Activated naive CD4-positive, alpha-beta T cell (primary cell): ENCODE data around the gene CACNG7.

Source experiments
- DNase-seq, 4 experiments: peaks; one replicate each; lab custom pipeline; 2025; lab: John Stamatoyannopoulos, UW

The CACNG7 gene

DNA sequence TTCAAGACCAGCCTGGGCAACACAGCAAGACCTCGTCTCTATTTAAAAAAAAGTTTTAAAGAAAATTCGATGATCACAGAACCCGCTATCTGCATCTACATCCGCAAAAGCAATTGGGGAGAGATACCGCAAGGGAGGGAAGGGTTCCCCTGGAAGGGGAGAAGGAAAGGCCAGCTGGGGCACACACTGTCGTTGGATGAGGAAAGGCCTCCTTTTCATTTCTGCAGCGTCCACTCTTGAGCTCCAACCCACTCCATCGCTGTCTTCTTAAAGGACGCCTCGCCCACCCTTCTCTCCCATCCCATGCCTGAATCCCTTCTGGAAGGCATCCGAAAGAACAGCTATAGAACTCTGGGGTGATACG lies 30.3 kb upstream of the CACNG7 start:
- DNase-seq, result no peak

DNA sequence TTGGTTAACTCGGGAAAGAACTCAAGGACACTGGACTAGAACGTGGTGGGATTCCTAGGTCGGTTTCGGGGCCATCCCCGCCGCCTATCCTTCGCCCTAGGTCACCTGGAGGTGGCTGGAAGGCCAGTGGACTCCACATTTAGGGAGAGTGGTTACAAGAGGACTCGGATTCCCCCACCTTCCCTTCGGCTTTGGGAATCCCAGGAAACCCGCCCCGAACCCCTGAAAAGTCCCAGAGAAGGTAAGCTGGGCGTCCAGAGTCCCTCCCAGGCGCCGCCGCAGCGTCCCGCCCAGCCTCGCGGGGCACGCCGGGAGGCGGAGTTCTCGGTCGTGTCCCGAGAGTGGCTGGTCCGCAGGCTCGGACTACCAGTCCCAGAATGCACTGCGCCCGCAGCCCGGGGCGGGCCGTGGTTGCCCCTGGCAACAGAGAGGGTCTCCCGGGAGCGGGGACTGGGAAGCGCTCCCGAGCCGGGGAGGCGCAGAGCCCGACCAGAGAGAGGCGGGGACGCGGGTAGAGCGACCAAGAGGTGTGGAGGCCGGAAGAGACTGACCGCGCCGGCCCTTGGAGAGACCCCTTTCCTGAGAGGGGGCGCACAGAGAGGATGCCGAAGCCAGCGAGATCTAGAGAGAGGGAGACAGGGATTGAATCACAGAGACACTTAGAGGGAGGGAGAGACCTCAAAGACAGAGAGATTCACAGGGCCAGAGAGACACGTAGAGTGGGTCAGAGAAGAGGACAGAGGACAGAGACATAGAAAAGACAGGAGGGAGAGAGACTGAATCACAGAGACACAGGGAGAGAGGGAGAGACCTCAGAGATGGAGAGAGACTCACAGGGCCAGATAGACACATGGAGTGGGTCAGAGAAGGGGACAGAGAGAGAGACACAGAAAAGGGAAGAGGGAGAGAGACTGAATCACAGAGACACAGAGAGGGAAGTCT lies 29.7 kb upstream of the CACNG7 start:
- DNase-seq, result peak; percentile 27 to 82 (median 56)

DNA sequence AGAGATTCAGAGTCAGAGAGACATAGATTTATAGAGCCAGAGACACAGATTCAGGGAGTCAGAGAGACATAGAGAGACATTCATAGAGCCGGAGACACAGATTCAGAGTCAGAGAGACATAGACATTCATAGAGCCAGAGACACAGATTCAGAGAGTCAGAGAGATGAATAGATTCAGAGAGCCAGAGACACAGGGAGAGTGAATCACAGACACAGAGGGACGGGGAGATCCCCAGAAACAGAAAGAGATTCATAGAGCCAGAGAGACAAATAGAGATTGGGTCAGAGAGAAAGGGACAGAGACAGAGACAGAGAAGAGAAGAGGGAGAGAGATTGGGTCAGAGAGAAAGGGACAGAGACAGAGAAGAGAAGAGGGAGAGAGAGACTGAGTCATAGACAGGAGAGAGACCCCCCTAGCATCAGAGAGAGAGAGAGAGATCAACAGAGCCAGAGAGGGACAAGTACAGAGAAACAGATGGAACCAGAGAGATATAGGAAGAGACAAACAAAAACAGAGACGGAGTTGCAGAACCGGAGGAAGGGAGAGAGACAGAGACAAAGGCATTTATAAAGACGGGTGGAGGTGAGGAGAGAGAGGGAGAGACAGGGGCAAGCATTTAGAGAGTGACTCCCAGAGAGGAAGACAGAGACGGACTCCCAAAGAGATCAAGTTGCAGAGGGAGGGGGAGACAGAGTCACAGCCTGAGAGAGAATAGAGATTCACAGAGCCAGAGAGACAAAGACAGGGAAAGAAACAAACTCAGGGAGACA lies 28.2 kb upstream of the CACNG7 start:
- DNase-seq, result no peak

DNA sequence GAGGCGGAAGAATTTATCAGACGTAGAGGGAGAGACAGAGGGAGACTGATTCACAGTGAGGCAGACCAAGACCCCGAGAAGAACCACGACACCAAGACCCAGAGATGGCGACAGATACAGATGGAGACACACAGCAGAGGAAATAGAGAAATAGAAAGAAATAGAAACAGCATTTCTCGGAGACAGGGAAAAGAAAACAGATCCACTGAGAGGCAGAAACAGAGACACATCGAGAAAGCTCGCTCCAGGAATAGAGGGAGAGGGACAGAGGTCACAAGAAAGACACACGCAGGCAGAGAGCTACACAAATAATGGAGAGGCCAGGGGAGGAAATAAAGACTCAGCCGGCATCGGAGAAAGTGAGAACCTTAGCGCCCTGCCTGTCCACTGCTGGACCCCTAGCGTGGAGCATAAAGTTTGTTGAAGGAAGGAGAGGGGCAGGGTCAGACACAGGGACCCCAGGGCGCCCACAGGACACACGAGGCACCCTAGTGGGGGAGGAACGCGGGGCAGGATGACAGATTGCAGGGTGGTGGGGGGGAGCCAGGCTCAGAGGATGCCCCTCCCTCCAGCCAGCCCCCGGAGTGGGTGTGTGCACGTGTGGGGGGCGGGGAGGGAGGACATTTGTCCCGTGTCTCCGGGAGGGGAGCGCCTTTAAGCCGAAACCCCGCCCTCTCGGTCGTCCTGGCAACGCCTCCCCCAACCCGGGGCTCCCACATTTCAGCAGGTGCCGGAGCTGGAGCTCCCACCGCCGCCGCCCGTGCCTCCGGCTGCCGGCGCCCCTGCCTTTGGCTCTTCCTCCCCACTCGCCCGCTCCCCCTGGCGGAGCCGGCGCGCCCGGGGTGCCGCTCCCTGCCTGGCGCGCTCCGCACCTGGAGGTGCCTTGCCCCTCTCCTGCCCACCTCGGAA lies 27.3 kb upstream of the CACNG7 start, which contains the start of gene PRKCG:
PRKCG (plus strand) TSS at position 716 of the 909 bp plus-strand sequence. CDS start 298 bp downstream, outside the sequence.
- DNase-seq, result peak in 2 of 4 experiments; percentile 27 to 61

DNA sequence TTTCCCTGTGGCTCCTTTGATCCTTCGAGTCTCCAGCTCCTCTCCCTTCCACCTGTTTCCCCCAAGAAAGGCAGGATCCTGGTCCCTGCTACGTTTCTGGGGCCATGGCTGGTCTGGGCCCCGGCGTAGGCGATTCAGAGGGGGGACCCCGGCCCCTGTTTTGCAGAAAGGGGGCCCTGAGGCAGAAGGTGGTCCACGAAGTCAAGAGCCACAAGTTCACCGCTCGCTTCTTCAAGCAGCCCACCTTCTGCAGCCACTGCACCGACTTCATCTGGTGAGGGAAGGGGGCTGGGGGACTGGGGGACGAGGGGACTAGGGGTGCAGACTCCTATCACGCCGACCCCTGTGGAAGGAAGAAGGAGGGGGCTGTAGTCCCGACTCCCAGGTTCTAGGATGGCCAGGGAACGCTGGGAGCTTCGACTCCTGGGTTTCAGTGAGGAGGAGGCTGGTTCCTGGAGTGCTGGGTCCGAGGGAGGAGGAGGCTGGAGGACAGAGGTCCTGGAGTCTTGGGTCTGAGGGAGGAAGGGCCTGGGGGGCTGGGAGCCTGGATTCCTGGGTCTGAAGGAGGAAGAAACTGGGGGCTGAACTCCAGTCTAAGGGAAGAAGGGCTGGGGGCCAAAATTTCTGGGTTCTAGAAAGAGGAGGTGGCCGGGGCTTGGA lies 26.6 kb upstream of the CACNG7 start:
- no peak for DNase-seq

DNA sequence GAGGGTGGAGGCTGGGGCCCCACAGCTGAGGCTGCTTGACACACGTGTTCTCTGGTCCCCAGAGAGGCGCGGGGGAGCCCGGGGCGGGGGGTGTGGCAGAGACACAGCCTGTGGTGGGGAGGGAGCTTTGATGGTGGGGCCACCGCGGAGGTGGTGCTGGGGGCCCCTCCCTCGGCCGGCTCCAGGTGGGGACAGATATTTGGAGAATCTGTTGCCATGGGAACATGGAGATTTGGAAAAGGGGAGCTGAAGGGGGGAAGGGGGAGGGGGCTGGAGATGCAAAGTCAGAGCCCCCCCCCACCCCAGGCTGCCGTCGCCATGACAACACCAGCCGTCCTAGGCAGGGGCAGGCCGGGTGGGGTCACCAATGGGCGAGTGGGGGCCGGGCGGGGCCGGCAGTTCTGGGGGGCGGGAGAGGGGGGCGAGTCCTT lies 25.8 kb upstream of the CACNG7 start:
- DNase-seq, result peak in 1 of 4 experiments; percentile 24

DNA sequence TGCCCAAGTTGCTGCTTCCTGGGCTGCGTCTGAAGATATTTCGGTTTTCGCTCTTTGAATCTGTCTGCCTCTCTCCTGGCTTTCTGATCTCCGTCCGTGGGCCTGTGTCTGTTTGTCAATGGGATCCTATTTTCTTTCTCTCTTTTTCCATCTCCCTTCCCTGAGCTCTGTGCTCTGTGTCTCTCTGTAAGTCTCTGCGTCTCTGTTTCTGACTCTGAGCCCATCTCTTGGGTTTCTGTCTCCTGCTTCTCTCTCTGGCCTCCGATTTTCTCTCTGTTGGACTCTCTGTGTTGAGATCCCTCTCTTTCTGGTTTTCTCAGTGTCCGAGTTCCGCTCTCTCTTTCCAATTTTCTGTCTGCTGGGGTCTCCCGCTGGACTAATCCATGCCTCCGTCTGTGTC lies 25.3 kb upstream of the CACNG7 start:
- no peak for DNase-seq

DNA sequence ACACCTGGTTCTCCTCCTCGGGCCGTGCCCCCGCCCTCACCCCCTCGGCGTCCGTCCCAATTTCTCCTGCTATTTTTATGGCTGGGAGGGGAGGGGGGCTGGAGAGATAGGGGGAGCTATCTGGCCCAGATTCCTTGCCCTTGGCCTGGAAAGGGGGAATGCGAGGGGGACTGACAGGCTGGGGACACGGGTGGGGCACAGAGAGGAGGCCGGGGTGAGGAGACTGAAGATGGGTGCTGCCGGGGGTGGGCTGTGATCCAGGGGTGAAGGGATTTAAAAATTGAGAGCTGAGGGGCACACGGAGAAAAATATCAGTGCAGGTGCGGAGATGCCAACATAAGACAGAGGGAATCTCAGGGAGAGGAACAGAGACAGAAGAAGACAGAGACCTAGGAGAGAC lies 24.8 kb upstream of the CACNG7 start:
- DNase-seq, result no peak

DNA sequence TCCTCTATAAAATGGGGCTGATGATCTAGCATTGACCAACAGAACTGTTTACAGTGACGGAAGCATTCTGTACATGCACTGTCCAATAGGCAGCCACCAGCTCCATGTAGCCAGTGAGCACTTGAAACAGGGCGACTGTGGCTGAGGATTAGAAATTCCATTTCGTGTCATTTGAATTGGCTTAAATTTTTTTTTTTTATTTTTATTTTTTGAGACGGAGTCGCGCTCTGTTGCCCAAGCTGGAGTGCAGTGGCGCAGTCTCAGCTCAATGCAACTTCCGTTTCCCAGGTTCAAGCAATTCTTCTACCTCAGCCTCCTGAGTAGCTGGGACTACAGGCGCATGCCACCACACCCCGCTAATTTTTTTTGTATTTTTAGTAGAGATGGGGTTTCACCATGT lies 24.0 kb upstream of the CACNG7 start:
- DNase-seq, result no peak

DNA sequence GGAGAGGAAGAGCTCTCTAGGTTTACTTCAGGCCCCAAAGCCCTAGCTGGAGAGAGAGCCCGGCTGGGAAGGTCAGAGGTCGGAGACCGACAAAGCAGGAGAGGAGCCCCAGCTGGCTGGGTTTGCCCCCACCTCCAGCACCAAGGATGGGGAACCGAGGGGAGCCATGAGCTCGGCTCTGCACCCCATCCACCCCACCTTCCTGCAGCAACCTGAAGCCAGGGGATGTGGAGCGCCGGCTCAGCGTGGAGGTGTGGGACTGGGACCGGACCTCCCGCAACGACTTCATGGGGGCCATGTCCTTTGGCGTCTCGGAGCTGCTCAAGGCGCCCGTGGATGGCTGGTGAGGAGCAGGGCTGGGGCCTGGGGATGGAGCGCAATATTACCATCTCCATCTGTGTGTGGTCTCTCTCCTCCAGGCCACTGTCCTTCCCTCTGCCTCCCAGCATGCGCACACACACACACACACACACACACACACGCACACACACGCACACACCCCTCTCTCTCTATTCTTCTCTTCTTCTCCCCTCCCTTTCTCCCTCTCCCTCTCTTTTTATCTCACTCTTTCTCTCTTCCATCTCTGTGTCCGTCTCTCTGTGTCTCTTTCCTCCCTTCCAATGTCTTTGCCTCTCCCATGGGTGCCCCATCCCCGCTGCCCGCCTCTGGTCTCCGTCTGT lies 16.6 kb upstream of the CACNG7 start:
- DNase-seq, result no peak

DNA sequence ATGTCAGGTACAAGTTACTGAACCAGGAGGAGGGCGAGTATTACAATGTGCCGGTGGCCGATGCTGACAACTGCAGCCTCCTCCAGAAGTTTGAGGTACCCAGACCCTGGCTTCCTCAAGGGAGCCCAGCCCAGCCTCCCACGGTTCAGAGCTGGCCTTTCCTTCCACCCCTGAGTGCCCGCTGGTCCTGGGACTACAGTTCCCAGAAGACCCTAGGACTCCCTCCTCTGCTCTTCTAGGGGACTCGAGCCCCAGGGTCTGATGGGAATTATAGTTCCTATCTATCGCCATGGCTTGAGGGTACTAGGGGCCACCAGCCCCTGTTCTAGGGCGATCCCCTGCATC lies 16.1 kb upstream of the CACNG7 start:
- DNase-seq, result no peak

DNA sequence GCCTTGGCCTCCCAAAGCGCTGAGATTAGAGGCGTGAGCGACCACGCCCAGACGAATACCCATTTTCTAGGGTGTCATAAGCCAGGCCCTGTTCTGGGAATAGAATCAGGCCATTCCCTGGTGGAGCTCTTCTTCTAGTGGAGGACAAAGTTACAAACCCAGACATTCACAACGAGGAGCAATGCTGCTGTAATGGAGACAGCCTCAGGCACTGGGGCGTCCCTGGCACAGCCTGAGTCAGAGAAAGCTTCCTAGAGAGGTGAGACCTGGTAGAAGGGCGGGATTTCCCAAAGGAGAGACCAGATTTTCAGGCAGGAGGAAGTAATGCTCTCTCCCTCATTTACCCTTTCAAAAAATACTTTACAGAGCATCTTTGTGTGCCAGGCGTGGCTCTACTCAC lies 14.4 kb upstream of the CACNG7 start:
- DNase-seq, result no peak

DNA sequence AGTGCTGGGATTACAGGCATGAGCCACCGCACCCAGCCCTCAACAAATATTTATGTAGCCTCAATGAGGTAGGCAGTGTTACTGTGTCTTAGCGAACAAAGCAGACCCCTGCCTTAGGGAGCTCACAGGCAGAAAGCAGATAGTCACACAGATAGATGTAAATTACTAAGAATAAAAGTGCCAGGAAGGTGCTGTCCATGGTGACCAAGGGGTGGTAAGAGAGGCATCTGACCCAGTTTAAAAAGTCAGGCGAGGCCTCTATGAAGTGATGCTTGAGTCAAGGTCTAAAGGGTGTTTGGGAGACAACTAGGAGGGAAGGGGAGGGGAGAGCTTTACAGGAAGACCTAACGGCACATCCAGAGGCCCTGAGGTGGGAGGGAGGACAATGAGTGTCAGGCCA lies 12.4 kb upstream of the CACNG7 start:
- no peak for DNase-seq

DNA sequence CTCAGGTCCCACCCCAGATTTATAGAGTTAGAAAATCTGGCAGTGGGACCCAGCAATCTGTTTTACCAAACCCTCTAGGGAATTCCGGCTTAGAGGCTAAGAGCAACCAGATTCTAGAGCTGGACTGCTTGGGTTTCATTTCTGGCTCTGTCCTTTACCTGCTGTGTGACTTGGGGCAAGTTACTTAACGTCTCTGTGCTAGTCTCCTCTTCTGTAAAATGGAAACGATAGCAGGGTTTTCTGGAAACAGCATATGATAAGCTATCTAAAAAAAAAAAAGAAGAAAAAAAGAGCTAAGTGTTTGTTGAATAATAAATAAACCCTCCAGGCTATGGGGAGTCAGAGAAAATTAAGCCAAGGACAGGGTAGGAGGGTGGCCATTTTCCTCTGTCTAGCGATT lies 11.6 kb upstream of the CACNG7 start:
- DNase-seq, result no peak

DNA sequence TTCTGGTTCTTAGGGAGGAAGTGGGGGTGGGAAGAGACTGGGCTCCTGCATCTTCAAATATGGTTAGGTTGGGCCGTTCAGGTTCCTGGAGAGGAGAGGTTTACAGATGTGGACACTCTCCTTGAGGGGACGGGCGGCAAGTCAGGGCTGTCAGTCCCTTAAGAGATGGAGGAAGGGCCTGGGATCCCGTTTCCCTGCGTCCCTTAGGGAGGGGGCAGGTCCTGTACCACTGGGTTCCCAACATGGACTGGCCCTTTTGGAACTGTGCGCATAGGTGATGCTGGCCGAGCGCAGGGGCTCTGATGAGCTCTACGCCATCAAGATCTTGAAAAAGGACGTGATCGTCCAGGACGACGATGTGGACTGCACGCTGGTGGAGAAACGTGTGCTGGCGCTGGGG lies 10.9 kb upstream of the CACNG7 start:
- DNase-seq, result no peak

DNA sequence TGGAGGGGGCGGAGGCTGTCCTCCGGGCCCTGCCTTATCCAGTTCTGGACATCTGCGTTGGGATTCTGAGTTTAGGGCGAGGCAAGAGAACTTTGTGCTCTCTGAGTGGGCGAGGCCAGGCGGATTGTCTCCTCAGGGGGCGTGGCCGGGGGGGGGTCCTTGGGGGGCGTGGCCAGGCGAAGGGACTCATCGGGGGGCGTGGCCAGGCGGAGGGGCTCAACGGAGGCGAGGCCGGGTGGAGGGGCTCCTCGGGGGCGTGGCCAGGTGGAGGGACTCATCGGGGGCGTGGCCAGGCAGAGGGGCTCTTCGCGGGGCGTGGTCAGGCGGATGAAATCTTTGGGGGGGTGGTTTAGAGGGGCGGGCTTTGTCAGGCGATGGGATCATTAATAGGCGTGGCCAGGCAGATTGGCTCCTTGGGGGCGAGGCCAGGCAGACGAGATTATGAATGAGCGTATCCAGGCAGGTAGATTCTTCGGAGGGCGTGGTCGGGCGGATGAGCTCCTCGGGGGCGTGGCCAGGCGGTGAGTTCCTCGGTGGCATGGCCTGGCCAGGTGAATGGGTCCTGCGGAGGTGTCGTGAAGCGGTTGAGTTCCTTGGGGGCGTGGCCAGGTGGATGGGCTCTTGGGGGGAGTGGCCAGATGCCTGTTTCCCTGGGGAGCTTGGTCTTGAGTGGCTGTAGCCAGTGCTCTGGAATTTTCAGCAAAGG lies 10.3 kb upstream of the CACNG7 start:
- DNase-seq, result no peak

DNA sequence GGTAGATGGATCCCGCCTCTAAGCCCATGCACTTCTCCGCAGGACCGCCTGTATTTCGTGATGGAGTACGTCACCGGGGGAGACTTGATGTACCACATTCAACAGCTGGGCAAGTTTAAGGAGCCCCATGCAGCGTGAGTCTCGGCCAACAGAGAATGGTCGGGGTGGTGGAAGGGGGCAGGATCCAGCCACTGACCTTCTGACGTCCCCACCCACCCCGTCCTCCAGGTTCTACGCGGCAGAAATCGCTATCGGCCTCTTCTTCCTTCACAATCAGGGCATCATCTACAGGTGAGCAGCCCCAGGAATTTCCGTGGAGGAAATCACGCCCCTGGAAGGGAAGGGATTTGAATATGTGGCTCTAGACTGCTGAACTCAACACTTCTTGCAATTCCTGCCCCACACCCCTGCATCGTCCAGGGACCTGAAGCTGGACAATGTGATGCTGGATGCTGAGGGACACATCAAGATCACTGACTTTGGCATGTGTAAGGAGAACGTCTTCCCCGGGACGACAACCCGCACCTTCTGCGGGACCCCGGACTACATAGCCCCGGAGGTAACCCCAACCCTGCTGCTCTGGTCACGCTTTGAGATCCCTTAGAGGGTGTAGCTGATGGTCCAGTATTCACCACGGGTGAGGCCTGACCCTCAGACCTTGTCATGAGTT lies 8.8 kb upstream of the CACNG7 start:
- DNase-seq, result no peak

DNA sequence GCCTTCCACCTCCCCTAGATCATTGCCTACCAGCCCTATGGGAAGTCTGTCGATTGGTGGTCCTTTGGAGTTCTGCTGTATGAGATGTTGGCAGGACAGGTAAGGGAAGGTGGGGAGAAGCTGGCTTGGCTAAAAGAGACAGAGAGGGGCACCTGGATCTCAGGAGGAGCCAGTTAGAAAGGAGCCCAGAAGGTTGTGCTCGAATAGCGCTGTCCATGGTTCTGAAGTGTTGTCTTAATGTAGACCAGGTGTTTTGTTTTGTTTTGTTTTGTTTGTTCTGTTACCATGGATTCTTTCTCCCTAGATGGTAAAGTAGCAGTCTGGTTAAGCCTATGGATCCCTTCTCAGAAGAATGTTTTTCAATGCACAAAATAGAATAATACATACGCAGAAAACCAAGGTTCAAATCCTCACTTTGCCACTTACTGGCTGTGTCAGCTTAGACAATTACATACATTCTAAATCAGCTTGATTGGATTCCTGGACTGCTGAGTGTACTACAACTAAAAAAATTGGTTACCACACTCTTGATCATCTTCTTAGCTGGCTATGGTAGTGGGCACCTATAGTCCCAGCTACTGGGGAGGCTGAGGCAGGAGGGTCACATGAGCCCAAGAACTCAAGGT lies 5.9 kb upstream of the CACNG7 start:
- DNase-seq, result peak in 1 of 4 experiments; percentile 12

DNA sequence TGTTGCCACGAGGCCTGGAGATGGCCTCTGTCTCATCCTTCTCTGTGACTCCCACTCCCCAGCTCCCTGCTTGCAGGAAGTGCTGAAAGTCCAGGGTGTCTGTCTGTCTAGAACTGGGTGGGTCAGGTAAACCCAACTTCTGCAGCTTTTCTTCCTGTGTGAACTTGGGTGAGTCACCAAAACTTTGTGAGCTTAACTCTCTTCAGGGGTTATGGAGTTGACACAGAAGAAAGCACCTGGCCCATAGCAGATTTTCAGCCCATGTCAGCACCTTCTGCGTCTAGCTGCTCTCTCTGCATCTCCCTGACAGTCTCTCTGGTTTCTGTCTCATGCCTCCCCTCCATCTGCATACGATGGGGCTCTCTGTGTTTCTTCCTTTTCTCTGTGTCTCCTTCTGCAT lies 4.2 kb upstream of the CACNG7 start:
- DNase-seq, result no peak
